Right lobe of liver (tissue), 4 donors: ENCODE data around the gene FBXO17.
A peak's percentile ranks its signal among the peaks of the same experiment; 100 is the strongest.

ENCODE experiments used
- POLR2A ChIP-seq: fragments of 450-650 bp; IDR thresholded peaks from one replicate; pipeline ENCODE4 v1.6.1; 2017; ENCODE audit warnings: antibody characterized with exemption, mild to moderate bottlenecking
- TF ChIP-seq, protein P1 (sequence below), 4 donors: fragments of 200-600 bp in 3 of 4; fragments of 450-650 bp in 1 of 4; IDR thresholded peaks; one replicate each; pipeline versions ENCODE4 v1.5.1 to v1.8.0; 2016 to 2022; ENCODE audit warnings: antibody characterized with exemption in 4 of 4, mild to moderate bottlenecking in 2 of 4
- donor health status: DM: no; HTN: no; CAD: no.
- donor health status: DM: no; HTN: no; CAD: no.
- donor health status: DM: no; HTN: yes; CAD: no.

- TF ChIP-seq, protein P1, sequence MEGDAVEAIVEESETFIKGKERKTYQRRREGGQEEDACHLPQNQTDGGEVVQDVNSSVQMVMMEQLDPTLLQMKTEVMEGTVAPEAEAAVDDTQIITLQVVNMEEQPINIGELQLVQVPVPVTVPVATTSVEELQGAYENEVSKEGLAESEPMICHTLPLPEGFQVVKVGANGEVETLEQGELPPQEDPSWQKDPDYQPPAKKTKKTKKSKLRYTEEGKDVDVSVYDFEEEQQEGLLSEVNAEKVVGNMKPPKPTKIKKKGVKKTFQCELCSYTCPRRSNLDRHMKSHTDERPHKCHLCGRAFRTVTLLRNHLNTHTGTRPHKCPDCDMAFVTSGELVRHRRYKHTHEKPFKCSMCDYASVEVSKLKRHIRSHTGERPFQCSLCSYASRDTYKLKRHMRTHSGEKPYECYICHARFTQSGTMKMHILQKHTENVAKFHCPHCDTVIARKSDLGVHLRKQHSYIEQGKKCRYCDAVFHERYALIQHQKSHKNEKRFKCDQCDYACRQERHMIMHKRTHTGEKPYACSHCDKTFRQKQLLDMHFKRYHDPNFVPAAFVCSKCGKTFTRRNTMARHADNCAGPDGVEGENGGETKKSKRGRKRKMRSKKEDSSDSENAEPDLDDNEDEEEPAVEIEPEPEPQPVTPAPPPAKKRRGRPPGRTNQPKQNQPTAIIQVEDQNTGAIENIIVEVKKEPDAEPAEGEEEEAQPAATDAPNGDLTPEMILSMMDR (IDR thresholded peaks at IDR 0.05) = peak; percentile 34 to 60 (median 52)
- no peak for TF ChIP-seq POLR2A
Measured at GRCh38 chr19:38952395-38953165, 23.0 kb downstream of the FBXO17 start.
